Measurements from ENCODE around the gene EDC3. TPM values are rescaled to one million over a fixed set of nuclear protein-coding genes. Genes with fewer than 3 reads are reported as not detected.
A peak's percentile ranks its signal among the peaks of the same experiment; 100 is the strongest.

Gene EDC3
- total and polyA plus RNA-seq, 9 of the 15 experiments (the other 6 are each of a cell fraction or from before 2014, with no cell fraction given), result 11.7 to 63.9 (median 32.8) TPM

- TF ChIP-seq, protein P1, sequence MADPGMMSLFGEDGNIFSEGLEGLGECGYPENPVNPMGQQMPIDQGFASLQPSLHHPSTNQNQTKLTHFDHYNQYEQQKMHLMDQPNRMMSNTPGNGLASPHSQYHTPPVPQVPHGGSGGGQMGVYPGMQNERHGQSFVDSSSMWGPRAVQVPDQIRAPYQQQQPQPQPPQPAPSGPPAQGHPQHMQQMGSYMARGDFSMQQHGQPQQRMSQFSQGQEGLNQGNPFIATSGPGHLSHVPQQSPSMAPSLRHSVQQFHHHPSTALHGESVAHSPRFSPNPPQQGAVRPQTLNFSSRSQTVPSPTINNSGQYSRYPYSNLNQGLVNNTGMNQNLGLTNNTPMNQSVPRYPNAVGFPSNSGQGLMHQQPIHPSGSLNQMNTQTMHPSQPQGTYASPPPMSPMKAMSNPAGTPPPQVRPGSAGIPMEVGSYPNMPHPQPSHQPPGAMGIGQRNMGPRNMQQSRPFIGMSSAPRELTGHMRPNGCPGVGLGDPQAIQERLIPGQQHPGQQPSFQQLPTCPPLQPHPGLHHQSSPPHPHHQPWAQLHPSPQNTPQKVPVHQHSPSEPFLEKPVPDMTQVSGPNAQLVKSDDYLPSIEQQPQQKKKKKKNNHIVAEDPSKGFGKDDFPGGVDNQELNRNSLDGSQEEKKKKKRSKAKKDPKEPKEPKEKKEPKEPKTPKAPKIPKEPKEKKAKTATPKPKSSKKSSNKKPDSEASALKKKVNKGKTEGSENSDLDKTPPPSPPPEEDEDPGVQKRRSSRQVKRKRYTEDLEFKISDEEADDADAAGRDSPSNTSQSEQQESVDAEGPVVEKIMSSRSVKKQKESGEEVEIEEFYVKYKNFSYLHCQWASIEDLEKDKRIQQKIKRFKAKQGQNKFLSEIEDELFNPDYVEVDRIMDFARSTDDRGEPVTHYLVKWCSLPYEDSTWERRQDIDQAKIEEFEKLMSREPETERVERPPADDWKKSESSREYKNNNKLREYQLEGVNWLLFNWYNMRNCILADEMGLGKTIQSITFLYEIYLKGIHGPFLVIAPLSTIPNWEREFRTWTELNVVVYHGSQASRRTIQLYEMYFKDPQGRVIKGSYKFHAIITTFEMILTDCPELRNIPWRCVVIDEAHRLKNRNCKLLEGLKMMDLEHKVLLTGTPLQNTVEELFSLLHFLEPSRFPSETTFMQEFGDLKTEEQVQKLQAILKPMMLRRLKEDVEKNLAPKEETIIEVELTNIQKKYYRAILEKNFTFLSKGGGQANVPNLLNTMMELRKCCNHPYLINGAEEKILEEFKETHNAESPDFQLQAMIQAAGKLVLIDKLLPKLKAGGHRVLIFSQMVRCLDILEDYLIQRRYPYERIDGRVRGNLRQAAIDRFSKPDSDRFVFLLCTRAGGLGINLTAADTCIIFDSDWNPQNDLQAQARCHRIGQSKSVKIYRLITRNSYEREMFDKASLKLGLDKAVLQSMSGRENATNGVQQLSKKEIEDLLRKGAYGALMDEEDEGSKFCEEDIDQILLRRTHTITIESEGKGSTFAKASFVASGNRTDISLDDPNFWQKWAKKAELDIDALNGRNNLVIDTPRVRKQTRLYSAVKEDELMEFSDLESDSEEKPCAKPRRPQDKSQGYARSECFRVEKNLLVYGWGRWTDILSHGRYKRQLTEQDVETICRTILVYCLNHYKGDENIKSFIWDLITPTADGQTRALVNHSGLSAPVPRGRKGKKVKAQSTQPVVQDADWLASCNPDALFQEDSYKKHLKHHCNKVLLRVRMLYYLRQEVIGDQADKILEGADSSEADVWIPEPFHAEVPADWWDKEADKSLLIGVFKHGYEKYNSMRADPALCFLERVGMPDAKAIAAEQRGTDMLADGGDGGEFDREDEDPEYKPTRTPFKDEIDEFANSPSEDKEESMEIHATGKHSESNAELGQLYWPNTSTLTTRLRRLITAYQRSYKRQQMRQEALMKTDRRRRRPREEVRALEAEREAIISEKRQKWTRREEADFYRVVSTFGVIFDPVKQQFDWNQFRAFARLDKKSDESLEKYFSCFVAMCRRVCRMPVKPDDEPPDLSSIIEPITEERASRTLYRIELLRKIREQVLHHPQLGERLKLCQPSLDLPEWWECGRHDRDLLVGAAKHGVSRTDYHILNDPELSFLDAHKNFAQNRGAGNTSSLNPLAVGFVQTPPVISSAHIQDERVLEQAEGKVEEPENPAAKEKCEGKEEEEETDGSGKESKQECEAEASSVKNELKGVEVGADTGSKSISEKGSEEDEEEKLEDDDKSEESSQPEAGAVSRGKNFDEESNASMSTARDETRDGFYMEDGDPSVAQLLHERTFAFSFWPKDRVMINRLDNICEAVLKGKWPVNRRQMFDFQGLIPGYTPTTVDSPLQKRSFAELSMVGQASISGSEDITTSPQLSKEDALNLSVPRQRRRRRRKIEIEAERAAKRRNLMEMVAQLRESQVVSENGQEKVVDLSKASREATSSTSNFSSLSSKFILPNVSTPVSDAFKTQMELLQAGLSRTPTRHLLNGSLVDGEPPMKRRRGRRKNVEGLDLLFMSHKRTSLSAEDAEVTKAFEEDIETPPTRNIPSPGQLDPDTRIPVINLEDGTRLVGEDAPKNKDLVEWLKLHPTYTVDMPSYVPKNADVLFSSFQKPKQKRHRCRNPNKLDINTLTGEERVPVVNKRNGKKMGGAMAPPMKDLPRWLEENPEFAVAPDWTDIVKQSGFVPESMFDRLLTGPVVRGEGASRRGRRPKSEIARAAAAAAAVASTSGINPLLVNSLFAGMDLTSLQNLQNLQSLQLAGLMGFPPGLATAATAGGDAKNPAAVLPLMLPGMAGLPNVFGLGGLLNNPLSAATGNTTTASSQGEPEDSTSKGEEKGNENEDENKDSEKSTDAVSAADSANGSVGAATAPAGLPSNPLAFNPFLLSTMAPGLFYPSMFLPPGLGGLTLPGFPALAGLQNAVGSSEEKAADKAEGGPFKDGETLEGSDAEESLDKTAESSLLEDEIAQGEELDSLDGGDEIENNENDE (IDR thresholded peaks at IDR 0.05; ENCODE audit: low read depth, low read length), result no peak
- TF ChIP-seq BRF1 (IDR thresholded peaks at IDR 0.05; ENCODE audit: borderline replicate concordance, extremely low read depth, insufficient read length) (no peak), ZNF174 (CRISPR knock-in tag; IDR thresholded peaks at IDR 0.05) (no peak), JUND (IDR thresholded peaks at IDR 0.05; ENCODE audit: borderline replicate concordance, low read depth, low read length) (peak; percentile 54), JUND (tag; IDR thresholded peaks at IDR 0.05; ENCODE audit: borderline replicate concordance, low read depth, low read length) (no peak; the same call in 2 of the 3 replicates), YBX1 (IDR thresholded peaks at IDR 0.05) (no peak), CBX5 (IDR thresholded peaks at IDR 0.05; ENCODE audit: borderline replicate concordance, low read depth) (no peak), NFIX (CRISPR knock-in tag; IDR thresholded peaks at IDR 0.05; ENCODE audit: low read depth) (no peak), PRDM10 (IDR thresholded peaks at IDR 0.05; ENCODE audit: partially characterized antibody) (peak; percentile 61), MNT (conservative IDR thresholded peaks at IDR 0.05) (peak; percentile 91 to 96)
These were observed at the start of gene EDC3 (continued) for GRCh38 chr15:74695597-74696397.

Measured in K562 (cell line).